Left colon (tissue), 2 donors: ENCODE results near the gene CCNL2. TPM values are rescaled to one million over a fixed set of nuclear protein-coding genes. Genes with fewer than 3 reads are reported as not detected.

ENCODE experiments used
- ATAC-seq: fragments of 200-7000 bp; cut with Tn5 transposase; one replicate; pipeline ENCODE4 v1.9.1; 2020; ENCODE audit warnings: mild to moderate bottlenecking, moderate library complexity
- DNase-seq, 2 donors: peaks; one replicate each; pipeline ENCODE4 v3.0.0-alpha.2; 2020
- intact Hi-C, 2 donors: fragments of 100-400 bp; cut with DNase I in 1 of 2; cut with micrococcal nuclease in 1 of 2; formaldehyde crosslinking; loops; one replicate each; pipeline versions ENCODE4 v1.11.2 to v1.14.0; 2022; cut with DNase I, micrococcal nuclease
- total RNA-seq, 2 donors: library from RNA; stranded (reverse); fragmentation: NEBNext Ultra II Directional; extraction: Animal tissue kit (Norgen Biotek cat#: 25700); gene quantifications; one replicate each; pipeline ENCODE4 v1.2.1, GENCODE V29; 2021
- donor health status: DM: no; HTN: no; CAD: no.
- donor health status: DM: yes; HTN: yes; CAD: no.

The CCNL2 gene
- total RNA-seq, 2 donors from 2014 or later: 115 to 129 TPM

GRCh38 chr1:1366699-1367066 is 32.5 kb downstream of the CCNL2 start:
- no peak for DNase-seq
- intact Hi-C loops: no loop called here
- ATAC-seq: no peak

- DNase-seq (no peak), ATAC-seq (no peak)
- intact Hi-C loops: no loop called here
Observed at GRCh38 chr1:1365875-1366698, 33.0 kb downstream of the CCNL2 start.

- intact Hi-C loops: no loop called here
- ATAC-seq (peak; percentile 88), DNase-seq (peak in 1 of 2 donors; percentile 40)
Observed at GRCh38 chr1:1364266-1364665, 34.9 kb downstream of the CCNL2 start.

GRCh38 chr1:1361982-1362423 is 37.1 kb downstream of the CCNL2 start:
- ATAC-seq: no peak
- DNase-seq: peak in 1 of 2 donors; percentile 62
- intact Hi-C loops: no loop called here

- no peak for DNase-seq
- intact Hi-C loops: no loop called here
- no peak for ATAC-seq
Observed at GRCh38 chr1:1361233-1361981, 37.7 kb downstream of the CCNL2 start.

DNA sequence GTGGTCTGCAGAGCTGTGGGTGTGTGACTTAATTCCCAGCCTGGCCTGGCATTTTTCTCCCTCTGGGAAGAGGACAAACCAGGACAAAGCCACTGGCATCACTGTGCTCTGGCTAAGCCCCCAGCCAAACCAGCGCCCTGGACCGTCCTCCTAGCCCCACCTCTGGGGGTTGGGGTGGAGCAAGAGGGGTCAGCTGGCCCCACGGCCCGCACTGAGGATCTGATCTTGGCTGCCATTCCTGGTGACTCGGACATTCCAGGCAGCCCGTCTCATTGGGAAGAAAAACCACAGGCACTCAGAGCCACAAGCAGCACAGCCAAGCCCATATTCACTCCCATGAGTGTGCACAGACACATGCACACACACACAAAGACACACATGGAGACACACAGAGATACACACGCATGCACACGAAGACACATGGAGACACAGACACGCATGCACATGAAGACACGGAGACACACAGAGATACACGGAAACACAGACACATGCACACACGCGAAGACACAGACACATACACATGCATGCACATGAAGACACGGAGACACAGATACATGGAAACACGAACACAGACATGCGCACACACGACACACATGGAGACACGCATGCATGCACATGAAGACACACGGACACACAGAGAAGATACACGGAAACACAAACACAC is 38.5 kb downstream of the CCNL2 start:
- intact Hi-C loops: no loop called here
- DNase-seq (peak in 1 of 2 donors; percentile 61), ATAC-seq (no peak)

GRCh38 chr1:1359664-1360468 is 39.3 kb downstream of the CCNL2 start:
- intact Hi-C loops: no loop called here
- DNase-seq: no peak
- ATAC-seq: no peak

DNA sequence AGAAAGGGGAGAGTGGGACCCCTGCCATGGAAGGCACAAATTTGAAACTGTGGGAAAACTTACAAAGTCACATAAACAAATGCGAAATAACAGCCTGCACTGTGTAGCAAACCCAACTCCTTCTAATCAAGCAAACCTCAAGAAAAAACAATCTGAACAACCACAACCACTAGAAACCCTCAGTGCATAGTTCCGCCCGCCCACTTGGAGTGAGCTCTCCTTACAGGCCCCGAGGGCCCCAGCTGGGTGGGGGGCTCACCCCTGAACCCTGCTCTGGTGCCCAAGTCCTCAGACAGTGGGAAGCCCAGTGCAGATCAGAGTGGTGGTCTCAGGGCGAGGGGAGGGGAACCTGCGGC is 39.8 kb downstream of the CCNL2 start:
- DNase-seq (no peak), ATAC-seq (no peak)
- intact Hi-C loops: no loop called here

DNA sequence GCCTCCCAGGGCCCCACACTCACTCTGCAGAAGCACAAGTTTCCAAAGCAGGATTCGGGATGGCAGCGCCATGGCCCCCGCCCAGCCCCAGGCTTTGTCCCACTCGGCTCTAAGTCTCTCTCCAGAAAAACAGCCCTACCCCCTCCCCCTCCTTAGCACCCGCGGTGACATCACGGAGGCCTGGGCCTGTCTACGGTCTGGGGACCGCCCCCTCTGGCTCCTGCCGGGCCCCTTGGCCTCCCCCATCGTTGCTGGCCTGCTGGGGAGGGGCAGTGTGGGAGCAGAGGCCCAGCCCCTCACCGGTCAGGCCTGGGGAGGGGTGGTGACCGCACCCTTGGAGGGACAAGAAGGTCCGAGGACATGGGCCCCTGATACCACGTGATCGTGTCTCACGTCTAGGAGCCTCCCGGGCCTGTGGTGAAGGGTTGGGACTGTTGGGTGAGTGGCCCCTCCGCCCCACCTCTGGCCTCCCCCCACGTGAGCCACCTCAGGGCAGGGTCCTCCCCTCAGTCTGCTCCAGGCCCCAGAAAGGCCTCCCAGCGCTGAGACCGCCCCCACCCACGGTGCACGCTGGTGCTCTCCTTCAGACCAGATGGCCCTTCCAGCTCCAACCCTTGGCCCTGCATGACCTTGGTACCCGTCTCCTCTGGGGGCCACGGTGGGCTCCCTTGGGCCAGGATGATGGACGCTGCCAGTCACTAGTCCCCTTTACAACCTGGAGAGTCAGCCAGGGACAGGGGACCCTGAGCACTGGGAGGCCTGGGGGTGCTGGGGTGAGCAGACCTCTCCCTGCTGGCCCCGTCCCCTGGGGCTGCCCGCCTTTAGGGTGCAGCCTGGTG is 40.5 kb downstream of the CCNL2 start, which contains the start of gene MXRA8:
Gene MXRA8 (minus strand): TSS at position 123 of the 839 bp plus-strand sequence. CDS start 51 bp downstream, at position 72.
- ATAC-seq: peak; percentile 15
- intact Hi-C loops: no loop called here
- DNase-seq: peak in 1 of 2 donors; percentile 81

DNA sequence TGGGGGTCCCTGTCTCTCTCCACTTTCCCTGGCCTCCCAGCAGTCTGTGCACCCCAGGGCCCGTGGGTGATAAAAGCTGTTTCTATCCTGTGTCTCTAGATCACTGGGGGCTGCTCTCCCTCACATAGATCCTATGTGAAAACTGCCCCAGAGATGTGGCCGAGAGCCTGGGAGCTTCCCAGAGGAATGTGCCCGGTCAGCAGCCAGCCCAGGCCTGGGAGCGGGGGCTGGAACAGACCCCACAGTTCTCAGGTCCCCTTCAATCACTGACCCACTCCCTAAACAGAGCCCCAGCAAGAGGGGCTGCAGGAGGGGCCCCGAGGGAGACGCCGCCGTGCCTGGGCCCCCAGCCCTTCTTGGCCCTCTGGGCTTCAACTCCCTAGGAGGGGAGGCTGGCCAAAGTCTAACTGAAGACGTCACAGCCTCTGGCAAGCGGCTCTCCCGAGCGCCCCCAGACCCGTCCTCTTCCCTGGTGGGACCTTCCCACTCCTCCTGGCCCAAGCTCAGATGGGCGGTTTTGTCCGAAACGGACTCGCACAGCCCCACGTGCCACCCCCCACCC is 41.2 kb downstream of the CCNL2 start:
- DNase-seq (no peak), ATAC-seq (no peak)
- intact Hi-C loops: no loop called here

GRCh38 chr1:1356796-1357401 is 42.2 kb downstream of the CCNL2 start:
- DNase-seq (peak in 1 of 2 donors; percentile 29), ATAC-seq (peak; percentile 51)
- intact Hi-C loops: no loop called here

GRCh38 chr1:1356166-1356795 is 42.9 kb downstream of the CCNL2 start:
- intact Hi-C loops: no loop called here
- no peak for DNase-seq
- ATAC-seq: no peak

DNA sequence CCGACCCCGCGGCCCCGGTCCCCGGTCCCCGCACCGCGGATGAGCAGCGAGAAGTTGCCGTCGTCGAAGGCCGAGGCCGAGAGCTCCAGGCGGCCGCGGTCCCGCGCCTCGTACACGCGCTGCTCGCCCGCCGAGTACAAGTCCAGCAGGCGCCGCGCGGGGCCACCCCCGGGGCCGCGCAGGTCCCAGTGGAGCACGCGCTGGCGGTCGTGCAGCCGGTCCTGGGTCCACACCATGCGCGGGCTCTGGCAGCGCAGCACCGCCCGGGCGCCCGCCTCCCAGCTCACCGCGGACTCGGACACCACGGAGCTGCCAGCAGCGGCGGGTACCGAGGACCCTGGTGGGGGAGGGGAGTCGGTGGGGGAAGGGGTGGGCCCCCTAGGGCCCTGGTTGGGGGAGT is 43.7 kb downstream of the CCNL2 start:
- ATAC-seq (peak; percentile 32), DNase-seq (peak in 1 of 2 donors; percentile 35)
- intact Hi-C loops: no loop called here

GRCh38 chr1:1354271-1355247 is 44.6 kb downstream of the CCNL2 start:
- intact Hi-C loops: no loop called here
- ATAC-seq (no peak), DNase-seq (no peak)

DNA sequence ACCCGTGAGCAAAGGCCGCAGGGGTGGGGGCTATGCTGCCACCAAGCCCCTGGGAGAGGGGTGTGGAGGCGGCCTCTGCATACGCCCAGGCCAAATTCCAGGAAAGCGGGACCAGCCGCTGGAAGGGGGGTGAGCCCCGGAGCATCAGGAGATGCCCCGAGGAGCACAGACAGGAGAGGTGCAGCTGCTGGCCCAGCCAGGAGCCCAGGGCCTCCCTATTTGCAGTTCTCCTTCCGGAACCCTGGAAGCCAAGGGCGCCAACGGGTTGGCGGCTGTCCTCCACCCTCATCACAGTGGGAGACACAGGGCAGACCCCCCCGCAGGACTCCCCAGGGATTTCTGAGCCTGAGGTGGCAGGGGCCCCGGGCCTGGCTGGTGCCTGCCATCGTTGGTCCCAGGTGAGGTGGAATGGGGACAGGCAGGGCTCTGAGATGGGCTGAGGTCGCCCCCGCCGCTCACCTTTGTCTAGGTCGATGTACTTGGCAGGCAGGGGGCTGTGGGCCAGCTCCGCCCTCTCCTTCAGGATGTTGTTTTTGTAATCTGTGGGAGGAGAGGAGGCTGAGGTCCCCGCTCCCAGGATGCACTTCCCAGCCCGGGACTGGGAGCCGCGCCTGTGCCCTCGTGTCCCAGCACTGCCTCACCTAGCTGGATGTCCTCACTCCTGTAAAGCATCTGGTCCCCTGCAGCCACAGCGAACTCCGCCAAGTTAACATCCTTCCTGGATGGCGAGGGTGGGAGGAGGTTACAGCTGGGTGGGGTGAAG is 45.6 kb downstream of the CCNL2 start:
- intact Hi-C loops: no loop called here
- ATAC-seq: no peak
- DNase-seq: no peak
